Measurements from ENCODE around the gene AP3B2.

Gene AP3B2

GRCh38 chr15:82611348-82611747 is 98.3 kb downstream of the AP3B2 start:
- no peak for DNase-seq
